ENCODE results near the gene ZNF326.

The ZNF326 gene

DNA sequence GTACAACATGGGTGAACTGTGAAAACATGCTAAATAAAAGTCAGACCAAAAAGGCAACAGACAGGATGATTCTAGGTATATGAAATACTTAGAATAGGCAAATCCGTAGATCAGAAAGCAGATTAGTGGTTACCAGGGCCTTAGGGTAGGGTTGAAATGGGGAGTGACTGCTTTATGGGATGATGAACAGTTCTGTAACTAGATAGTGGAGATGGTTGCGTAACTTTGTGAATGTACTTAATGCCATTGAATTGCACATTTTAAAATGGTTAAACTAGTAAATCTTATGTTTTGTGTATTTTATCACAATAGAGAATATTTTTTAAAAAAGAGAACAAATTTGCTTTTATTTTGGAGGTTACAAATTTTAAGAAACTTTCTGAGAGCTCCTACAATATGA is 17.4 kb downstream of the ZNF326 start:
- Histone ChIP-seq H3K36me3 (ENCODE audit: control insufficient read depth in 4 of 4, insufficient read depth in 4 of 4, low read length in 3 of 4) (peaks cover 15 to 86% (median 49%) of the 10 kb centered on the region in 4 experiments), H3K27ac (ENCODE audit: insufficient read depth in 1 of 2, low read depth in 1 of 2, low read length in 2 of 2, poor library complexity in 1 of 2, severe bottlenecking in 2 of 2) (no peak overlapping the region), H3K4me3 (ENCODE audit: control insufficient read depth in 1 of 7, extremely low read depth in 1 of 7, insufficient read depth in 4 of 7, low read depth in 2 of 7, low read length in 6 of 7) (no peak overlapping the region), H3K4me1 (ENCODE audit: control extremely low read depth in 1 of 4, control insufficient read depth in 4 of 4, insufficient read depth in 4 of 4, low read length in 3 of 4) (no peaks in the 10 kb centered on the region), H3K9me3 (ENCODE audit: control extremely low read depth in 1 of 5, control insufficient read depth in 4 of 5, insufficient read depth in 2 of 5, low read depth in 1 of 5, low read length in 4 of 5) (no peaks in the 10 kb centered on the region), H3K27me3 (replicated peaks in 2 of 5; ENCODE audit: control insufficient read depth in 4 of 5, insufficient read depth in 5 of 5, low read length in 4 of 5) (no peaks in the 10 kb centered on the region)
- DNase-seq, result no peak
- WGBS (ENCODE audit: insufficient coverage), result 100% methylated on average over 1 of the region's 2 CpGs
- ChIA-PET CTCF (interaction anchor here (0.6 kb wide), 1 partner anchor 12 kb away, joined by 3 read pairs; no protein-coding TSS in a partner anchor), POLR2A (no interaction called here)

DNA sequence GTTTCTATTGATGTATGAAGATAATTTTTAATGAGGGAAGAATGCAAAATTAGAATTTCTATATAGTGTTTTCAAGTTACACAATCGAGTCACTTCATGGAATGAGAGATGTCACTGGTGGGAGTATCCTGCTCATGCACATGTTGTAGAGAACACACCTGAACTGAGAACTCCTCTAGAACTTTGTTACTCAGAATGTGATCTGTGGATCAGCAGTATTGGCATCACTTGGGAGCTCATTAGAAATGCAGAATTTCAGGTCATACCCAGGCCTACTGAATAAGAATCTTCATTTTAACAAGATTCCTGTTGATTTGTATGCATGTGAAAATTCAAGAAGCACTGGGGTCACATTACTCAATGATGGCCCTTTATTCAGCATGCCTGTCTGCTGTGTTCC is 28.8 kb downstream of the ZNF326 start:
- CTCF ChIA-PET, result no interaction called here
- WGBS (ENCODE audit: insufficient coverage), result 100% methylated on average over 1 of the region's 1 CpG

DNA sequence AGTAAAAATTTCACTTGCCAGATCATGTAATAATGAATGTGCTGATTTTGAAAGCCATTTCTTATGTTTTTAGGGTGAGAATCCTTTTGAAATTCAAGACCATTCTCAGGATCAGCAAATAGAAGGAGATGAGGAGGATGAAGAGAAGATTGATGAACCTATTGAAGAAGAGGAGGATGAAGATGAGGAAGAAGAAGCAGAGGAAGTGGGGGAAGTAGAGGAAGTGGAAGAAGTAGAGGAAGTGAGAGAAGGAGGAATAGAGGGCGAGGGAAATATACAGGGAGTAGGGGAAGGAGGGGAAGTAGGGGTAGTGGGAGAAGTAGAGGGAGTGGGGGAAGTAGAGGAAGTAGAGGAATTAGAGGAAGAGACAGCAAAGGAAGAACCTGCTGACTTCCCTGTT is 32.4 kb downstream of the ZNF326 start:
- Histone ChIP-seq H3K27ac (ENCODE audit: insufficient read depth in 1 of 2, low read depth in 1 of 2, low read length in 2 of 2, poor library complexity in 1 of 2, severe bottlenecking in 2 of 2) (no peak overlapping the region), H3K9me3 (ENCODE audit: control extremely low read depth in 1 of 5, control insufficient read depth in 4 of 5, insufficient read depth in 2 of 5, low read depth in 1 of 5, low read length in 4 of 5) (peaks cover 0 to 23% (median 4%) of the 10 kb centered on the region in 5 experiments), H3K36me3 (ENCODE audit: control insufficient read depth in 4 of 4, insufficient read depth in 4 of 4, low read length in 3 of 4) (peaks cover 29 to 91% (median 59%) of the 10 kb centered on the region in 4 experiments), H3K4me3 (ENCODE audit: control insufficient read depth in 1 of 7, extremely low read depth in 1 of 7, insufficient read depth in 4 of 7, low read depth in 2 of 7, low read length in 6 of 7) (no peak overlapping the region), H3K4me1 (ENCODE audit: control extremely low read depth in 1 of 4, control insufficient read depth in 4 of 4, insufficient read depth in 4 of 4, low read length in 3 of 4) (no peaks in the 10 kb centered on the region), H3K27me3 (replicated peaks in 2 of 5; ENCODE audit: control insufficient read depth in 4 of 5, insufficient read depth in 5 of 5, low read length in 4 of 5) (no peaks in the 10 kb centered on the region)
- CTCF ChIA-PET, result no interaction called here
- 100% methylated on average over 1 of the region's 1 CpG for WGBS (ENCODE audit: insufficient coverage)
- POLR2A ChIA-PET, result no interaction called here
- DNase-seq, result no peak

More for the DNA sequence above, 28.8 kb downstream of the ZNF326 start:
- POLR2A ChIA-PET, result no interaction called here
- H3K4me3 ChIP-seq (ENCODE audit: control insufficient read depth in 1 of 7, extremely low read depth in 1 of 7, insufficient read depth in 4 of 7, low read depth in 2 of 7, low read length in 6 of 7), result no peak overlapping the region
- no peaks in the 10 kb centered on the region for H3K27me3 ChIP-seq (replicated peaks in 2 of 5; ENCODE audit: control insufficient read depth in 4 of 5, insufficient read depth in 5 of 5, low read length in 4 of 5)
- H3K27ac ChIP-seq (ENCODE audit: insufficient read depth in 1 of 2, low read depth in 1 of 2, low read length in 2 of 2, poor library complexity in 1 of 2, severe bottlenecking in 2 of 2), result no peak overlapping the region
- no peaks in the 10 kb centered on the region for H3K4me1 ChIP-seq (ENCODE audit: control extremely low read depth in 1 of 4, control insufficient read depth in 4 of 4, insufficient read depth in 4 of 4, low read length in 3 of 4)
- H3K9me3 ChIP-seq (ENCODE audit: control extremely low read depth in 1 of 5, control insufficient read depth in 4 of 5, insufficient read depth in 2 of 5, low read depth in 1 of 5, low read length in 4 of 5), result peaks cover 0 to 29% (median 4%) of the 10 kb centered on the region in 5 experiments
- H3K36me3 ChIP-seq (ENCODE audit: control insufficient read depth in 4 of 4, insufficient read depth in 4 of 4, low read length in 3 of 4), result peaks cover 49 to 95% (median 77%) of the 10 kb centered on the region in 4 experiments
- DNase-seq, result no peak

DNA sequence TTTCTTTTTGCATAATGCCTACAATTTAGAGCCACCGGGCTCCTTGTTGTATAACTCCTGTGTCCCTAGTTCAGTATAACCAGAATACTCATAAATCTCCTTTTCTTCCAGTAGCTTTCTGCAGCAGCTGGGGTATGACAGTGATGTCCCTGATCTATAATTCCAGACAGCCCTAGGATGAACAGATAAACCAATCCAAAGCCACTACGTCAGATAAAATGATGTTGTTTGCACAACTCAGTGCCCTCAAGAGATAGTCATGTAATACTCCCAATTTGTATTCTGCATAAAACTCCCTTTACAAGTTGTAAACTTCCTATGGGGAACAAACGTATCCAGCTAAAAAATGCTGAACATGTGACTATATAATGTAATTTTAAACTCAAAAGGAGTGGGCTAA is 44.7 kb downstream of the ZNF326 start:
- no peaks in the 10 kb centered on the region for H3K9me3 ChIP-seq (ENCODE audit: control extremely low read depth in 1 of 5, control insufficient read depth in 4 of 5, insufficient read depth in 2 of 5, low read depth in 1 of 5, low read length in 4 of 5)
- ChIA-PET POLR2A (no interaction called here), CTCF (no interaction called here)
- H3K4me3 ChIP-seq (ENCODE audit: control insufficient read depth in 1 of 7, extremely low read depth in 1 of 7, insufficient read depth in 4 of 7, low read depth in 2 of 7, low read length in 6 of 7), result no peak overlapping the region
- H3K27ac ChIP-seq (ENCODE audit: insufficient read depth in 1 of 2, low read depth in 1 of 2, low read length in 2 of 2, poor library complexity in 1 of 2, severe bottlenecking in 2 of 2), result no peak overlapping the region
- WGBS (ENCODE audit: insufficient coverage), result 95% methylated on average over 2 of the region's 3 CpGs
- H3K27me3 ChIP-seq (replicated peaks in 2 of 5; ENCODE audit: control insufficient read depth in 4 of 5, insufficient read depth in 5 of 5, low read length in 4 of 5), result no peaks in the 10 kb centered on the region
- no peaks in the 10 kb centered on the region for H3K4me1 ChIP-seq (ENCODE audit: control extremely low read depth in 1 of 4, control insufficient read depth in 4 of 4, insufficient read depth in 4 of 4, low read length in 3 of 4)
- DNase-seq, result no peak
- no peaks in the 10 kb centered on the region for H3K36me3 ChIP-seq (ENCODE audit: control insufficient read depth in 4 of 4, insufficient read depth in 4 of 4, low read length in 3 of 4)

DNA sequence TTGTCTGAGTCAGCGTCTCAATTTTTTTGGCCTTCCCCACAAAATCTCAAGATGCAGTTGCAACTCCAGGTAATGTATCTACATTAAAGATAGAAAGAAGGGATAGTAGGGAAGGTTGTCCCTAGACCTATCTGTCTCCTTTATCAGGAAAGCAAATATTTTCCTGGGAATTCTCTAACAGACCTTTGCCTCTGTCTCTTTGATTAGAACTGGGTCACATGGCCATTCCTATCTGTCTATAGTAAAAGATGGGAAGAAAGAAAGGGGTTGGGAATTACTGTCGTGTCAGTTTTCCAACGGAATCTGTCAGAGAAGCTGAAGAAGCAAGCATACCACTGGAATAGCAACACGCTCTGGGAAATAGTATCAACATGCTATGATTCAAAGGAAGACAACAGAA is 48.7 kb downstream of the ZNF326 start:
- no peak overlapping the region for H3K4me3 ChIP-seq (ENCODE audit: control insufficient read depth in 1 of 7, extremely low read depth in 1 of 7, insufficient read depth in 4 of 7, low read depth in 2 of 7, low read length in 6 of 7)
- DNase-seq, result no peak
- WGBS (ENCODE audit: insufficient coverage), result 80% methylated on average over 3 of the region's 4 CpGs
- H3K36me3 ChIP-seq (ENCODE audit: control insufficient read depth in 4 of 4, insufficient read depth in 4 of 4, low read length in 3 of 4), result no peaks in the 10 kb centered on the region
- ChIA-PET POLR2A (no interaction called here), CTCF (interaction anchor here (1.1 to 1.4 kb wide), 2 partner anchors 10 to 11 kb away, joined by 3 to 4 read pairs; no protein-coding TSS in a partner anchor)
- H3K27me3 ChIP-seq (replicated peaks in 2 of 5; ENCODE audit: control insufficient read depth in 4 of 5, insufficient read depth in 5 of 5, low read length in 4 of 5), result no peaks in the 10 kb centered on the region
- H3K9me3 ChIP-seq (ENCODE audit: control extremely low read depth in 1 of 5, control insufficient read depth in 4 of 5, insufficient read depth in 2 of 5, low read depth in 1 of 5, low read length in 4 of 5), result no peaks in the 10 kb centered on the region
- no peak overlapping the region for H3K27ac ChIP-seq (ENCODE audit: insufficient read depth in 1 of 2, low read depth in 1 of 2, low read length in 2 of 2, poor library complexity in 1 of 2, severe bottlenecking in 2 of 2)
- no peaks in the 10 kb centered on the region for H3K4me1 ChIP-seq (ENCODE audit: control extremely low read depth in 1 of 4, control insufficient read depth in 4 of 4, insufficient read depth in 4 of 4, low read length in 3 of 4)

DNA sequence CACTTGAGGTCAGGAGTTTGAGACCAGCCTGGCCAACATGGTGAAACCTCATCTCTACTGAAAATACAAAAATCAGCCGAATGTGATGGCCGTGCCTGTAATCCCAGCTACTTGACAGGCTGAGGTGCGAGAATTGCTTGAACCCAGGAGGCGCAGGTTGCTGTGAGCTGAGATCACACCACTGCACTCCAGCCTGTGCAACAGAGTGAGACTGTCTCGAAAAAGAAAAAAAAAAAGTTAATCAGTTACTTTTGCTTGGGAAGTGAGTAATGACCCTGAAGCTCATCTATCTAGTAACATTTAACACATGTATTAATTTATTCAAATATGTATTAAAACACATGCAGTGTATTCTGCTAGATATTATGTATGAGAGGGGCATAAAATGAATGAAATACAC is 49.4 kb downstream of the ZNF326 start:
- Histone ChIP-seq H3K27ac (ENCODE audit: insufficient read depth in 1 of 2, low read depth in 1 of 2, low read length in 2 of 2, poor library complexity in 1 of 2, severe bottlenecking in 2 of 2) (no peak overlapping the region), H3K36me3 (ENCODE audit: control insufficient read depth in 4 of 4, insufficient read depth in 4 of 4, low read length in 3 of 4) (no peaks in the 10 kb centered on the region), H3K4me1 (ENCODE audit: control extremely low read depth in 1 of 4, control insufficient read depth in 4 of 4, insufficient read depth in 4 of 4, low read length in 3 of 4) (no peaks in the 10 kb centered on the region), H3K27me3 (replicated peaks in 2 of 5; ENCODE audit: control insufficient read depth in 4 of 5, insufficient read depth in 5 of 5, low read length in 4 of 5) (no peaks in the 10 kb centered on the region), H3K4me3 (ENCODE audit: control insufficient read depth in 1 of 7, extremely low read depth in 1 of 7, insufficient read depth in 4 of 7, low read depth in 2 of 7, low read length in 6 of 7) (no peak overlapping the region), H3K9me3 (ENCODE audit: control extremely low read depth in 1 of 5, control insufficient read depth in 4 of 5, insufficient read depth in 2 of 5, low read depth in 1 of 5, low read length in 4 of 5) (no peaks in the 10 kb centered on the region)
- DNase-seq, result no peak
- CTCF ChIA-PET, result no interaction called here
- POLR2A ChIA-PET, result interaction anchor here (0.6 kb wide), 1 partner anchor 1156 kb away, joined by 3 read pairs; no protein-coding TSS in a partner anchor
- WGBS (ENCODE audit: insufficient coverage), result 100% methylated on average over 4 of the region's 5 CpGs

DNA sequence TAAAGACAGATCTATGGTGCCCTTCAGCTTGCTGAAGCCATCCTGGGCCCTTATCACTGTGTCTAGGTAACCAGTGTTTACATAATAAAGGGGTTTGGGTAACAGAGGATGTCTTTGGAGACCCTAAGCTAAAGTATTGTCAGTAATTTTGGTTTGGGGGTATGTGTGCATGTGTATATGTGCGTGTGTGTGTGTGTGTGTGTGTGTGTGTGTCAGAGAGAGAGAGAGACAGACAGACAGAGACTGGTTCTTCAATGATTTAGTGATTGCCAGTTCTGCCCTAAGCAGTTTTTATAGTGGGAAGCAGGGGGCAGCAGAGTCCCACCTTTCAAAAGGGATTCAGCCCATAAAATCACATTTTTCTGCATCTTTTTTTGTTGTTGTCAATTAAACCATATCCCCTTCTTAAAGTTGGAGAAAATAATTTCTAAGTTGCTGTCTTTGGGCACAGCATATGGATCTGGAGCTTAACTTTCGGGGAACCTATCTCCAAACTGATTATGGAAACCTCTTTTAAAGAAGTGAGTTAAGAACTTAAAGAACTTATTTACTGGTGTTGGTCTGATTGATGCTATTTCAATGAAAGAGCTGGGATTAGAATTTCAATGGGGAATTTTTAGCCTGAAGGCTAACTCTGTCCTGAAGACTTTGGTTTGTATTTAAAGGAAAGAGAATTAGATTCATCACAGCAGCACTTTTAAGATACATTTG is 51.1 kb downstream of the ZNF326 start:
- DNase-seq, result peak; percentile 29 to 58 (median 48)
- Histone ChIP-seq H3K4me1 (ENCODE audit: control extremely low read depth in 1 of 4, control insufficient read depth in 4 of 4, insufficient read depth in 4 of 4, low read length in 3 of 4) (no peaks in the 10 kb centered on the region), H3K9me3 (ENCODE audit: control extremely low read depth in 1 of 5, control insufficient read depth in 4 of 5, insufficient read depth in 2 of 5, low read depth in 1 of 5, low read length in 4 of 5) (no peaks in the 10 kb centered on the region), H3K4me3 (ENCODE audit: control insufficient read depth in 1 of 7, extremely low read depth in 1 of 7, insufficient read depth in 4 of 7, low read depth in 2 of 7, low read length in 6 of 7) (no peak overlapping the region), H3K36me3 (ENCODE audit: control insufficient read depth in 4 of 4, insufficient read depth in 4 of 4, low read length in 3 of 4) (no peaks in the 10 kb centered on the region), H3K27me3 (replicated peaks in 2 of 5; ENCODE audit: control insufficient read depth in 4 of 5, insufficient read depth in 5 of 5, low read length in 4 of 5) (no peaks in the 10 kb centered on the region), H3K27ac (ENCODE audit: insufficient read depth in 1 of 2, low read depth in 1 of 2, low read length in 2 of 2, poor library complexity in 1 of 2, severe bottlenecking in 2 of 2) (no peak overlapping the region)
- 0% methylated on average over 1 of the region's 2 CpGs for WGBS (ENCODE audit: insufficient coverage)
- ChIA-PET CTCF (interaction anchor here (0.8 to 2.1 kb wide), 3 partner anchors 8 to 1120 kb away, joined by 4 to 8 read pairs (median 5); no protein-coding TSS in a partner anchor), POLR2A (interaction anchor here (0.6 kb wide), 1 partner anchor 1328 kb away, joined by 3 read pairs; no protein-coding TSS in a partner anchor)
